ENCODE data around the gene DCBLD1.

The DCBLD1 gene

GRCh38 chr6:117448011-117448410 is 34.5 kb upstream of the DCBLD1 start:
- H3K4me1 Mint-ChIP-seq, result peaks cover 15% of the 10 kb centered on the region
- no peaks in the 10 kb centered on the region for H3K36me3 Mint-ChIP-seq (ENCODE audit: low read depth)
- no peak for TF ChIP-seq CTCF (IDR thresholded peaks at IDR 0.05; ENCODE audit: unreplicated experiment in 3 of 3)
- peak overlapping the region in 2 of 3 experiments; percentile 7 to 28 for H3K27ac Mint-ChIP-seq
- H3K27me3 Mint-ChIP-seq (ENCODE audit: low read depth), result peaks cover 6% of the 10 kb centered on the region
- H3K4me3 Mint-ChIP-seq, result no peak overlapping the region
- no peaks in the 10 kb centered on the region for H3K9me3 Mint-ChIP-seq

GRCh38 chr6:117448732-117449485 is 33.6 kb upstream of the DCBLD1 start:
- Mint-ChIP-seq H3K27me3 (ENCODE audit: low read depth) (peaks cover 6% of the 10 kb centered on the region), H3K9me3 (no peaks in the 10 kb centered on the region), H3K4me3 (no peak overlapping the region), H3K4me1 (peaks cover 15% of the 10 kb centered on the region), H3K36me3 (ENCODE audit: low read depth) (no peaks in the 10 kb centered on the region), H3K27ac (peak overlapping the region in 1 of 3 experiments; percentile 7)
- no peak for TF ChIP-seq CTCF (IDR thresholded peaks at IDR 0.05; ENCODE audit: unreplicated experiment in 3 of 3)

- Mint-ChIP-seq H3K36me3 (ENCODE audit: low read depth) (no peaks in the 10 kb centered on the region), H3K27ac (no peak overlapping the region), H3K4me1 (peaks cover 15% of the 10 kb centered on the region), H3K4me3 (no peak overlapping the region), H3K27me3 (ENCODE audit: low read depth) (peaks cover 6% of the 10 kb centered on the region), H3K9me3 (no peaks in the 10 kb centered on the region)
- TF ChIP-seq CTCF (IDR thresholded peaks at IDR 0.05; ENCODE audit: unreplicated experiment in 3 of 3), result peak; percentile 67 to 81 (median 79)
Measured at GRCh38 chr6:117449549-117450439, 32.7 kb upstream of the DCBLD1 start.

GRCh38 chr6:117451671-117452070 is 30.8 kb upstream of the DCBLD1 start:
- H3K4me1 Mint-ChIP-seq, result peaks cover 15% of the 10 kb centered on the region
- no peak overlapping the region for H3K27ac Mint-ChIP-seq
- TF ChIP-seq CTCF (IDR thresholded peaks at IDR 0.05; ENCODE audit: unreplicated experiment in 3 of 3), result no peak
- H3K9me3 Mint-ChIP-seq, result no peaks in the 10 kb centered on the region
- H3K36me3 Mint-ChIP-seq (ENCODE audit: low read depth), result no peaks in the 10 kb centered on the region
- H3K4me3 Mint-ChIP-seq, result no peak overlapping the region
- H3K27me3 Mint-ChIP-seq (ENCODE audit: low read depth), result peaks cover 6% of the 10 kb centered on the region

- Mint-ChIP-seq H3K27me3 (ENCODE audit: low read depth) (no peaks in the 10 kb centered on the region), H3K4me1 (no peaks in the 10 kb centered on the region), H3K27ac (no peak overlapping the region), H3K36me3 (ENCODE audit: low read depth) (no peaks in the 10 kb centered on the region), H3K4me3 (no peak overlapping the region), H3K9me3 (no peaks in the 10 kb centered on the region)
- TF ChIP-seq CTCF (IDR thresholded peaks at IDR 0.05; ENCODE audit: unreplicated experiment in 3 of 3), result no peak
Measured at GRCh38 chr6:117456250-117456649, 26.2 kb upstream of the DCBLD1 start.

Measured in nephron (organoid).